ENCODE data around the gene FOXL1.

Gene FOXL1

DNA sequence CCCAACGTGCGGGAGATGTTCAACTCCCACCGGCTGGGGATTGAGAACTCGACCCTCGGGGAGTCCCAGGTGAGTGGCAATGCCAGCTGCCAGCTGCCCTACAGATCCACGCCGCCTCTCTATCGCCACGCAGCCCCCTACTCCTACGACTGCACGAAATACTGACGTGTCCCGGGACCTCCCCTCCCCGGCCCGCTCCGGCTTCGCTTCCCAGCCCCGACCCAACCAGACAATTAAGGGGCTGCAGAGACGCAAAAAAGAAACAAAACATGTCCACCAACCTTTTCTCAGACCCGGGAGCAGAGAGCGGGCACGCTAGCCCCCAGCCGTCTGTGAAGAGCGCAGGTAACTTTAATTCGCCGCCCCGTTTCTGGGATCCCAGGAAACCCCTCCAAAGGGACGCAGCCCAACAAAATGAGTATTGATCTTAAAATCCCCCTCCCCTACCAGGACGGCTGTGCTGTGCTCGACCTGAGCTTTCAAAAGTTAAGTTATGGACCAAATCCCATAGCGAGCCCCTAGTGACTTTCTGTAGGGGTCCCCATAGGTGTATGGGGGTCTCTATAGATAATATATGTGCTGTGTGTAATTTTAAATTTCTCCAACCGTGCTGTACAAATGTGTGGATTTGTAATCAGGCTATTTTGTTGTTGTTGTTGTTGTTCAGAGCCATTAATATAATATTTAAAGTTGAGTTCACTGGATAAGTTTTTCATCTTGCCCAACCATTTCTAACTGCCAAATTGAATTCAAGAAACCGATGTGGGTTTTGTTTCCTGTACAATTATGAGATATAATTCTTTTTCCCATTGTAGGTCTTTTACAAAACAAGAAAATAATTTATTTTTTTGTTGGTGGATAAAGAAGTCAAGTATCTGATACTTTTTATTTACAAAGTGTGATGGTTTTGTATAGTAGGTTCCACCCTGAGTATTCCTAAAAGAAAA lies 9.4 kb upstream of the FOXL1 start:
- H3K4me1 ChIP-seq (ENCODE audit: control insufficient read depth, low read depth, low read length), result peaks cover 11% of the 10 kb centered on the region
- H3K27ac ChIP-seq (ENCODE audit: low read depth, low read length), result no peak overlapping the region
- no peak overlapping the region for H3K4ac ChIP-seq (ENCODE audit: low read depth, low read length)
- no peak overlapping the region for H3K4me3 ChIP-seq (ENCODE audit: low read length)
- H2BK5ac ChIP-seq (ENCODE audit: low read length), result no peak overlapping the region
- no peak overlapping the region for H2BK15ac ChIP-seq (replicated peaks; ENCODE audit: low read depth)
- H4K8ac ChIP-seq (ENCODE audit: low read depth, low read length), result no peak overlapping the region
- WGBS (ENCODE audit: extremely low coverage, insufficient coverage, low lambda C conversion rate), result no CpG with 5 or more reads among the region's 33 CpGs
- no peak overlapping the region for H3K56ac ChIP-seq (ENCODE audit: low read length)
- no peaks in the 10 kb centered on the region for H3K79me1 ChIP-seq (ENCODE audit: low read length)
- H3K27me3 ChIP-seq (ENCODE audit: insufficient read depth, low read length, poor library complexity), result peaks cover 78% of the 10 kb centered on the region
- no peaks in the 10 kb centered on the region for H3K36me3 ChIP-seq (ENCODE audit: control insufficient read depth, insufficient read depth, low read length)
- no peak overlapping the region for H2BK120ac ChIP-seq (ENCODE audit: low read depth, low read length)
- H3K9ac ChIP-seq (ENCODE audit: low read length), result no peak overlapping the region
- no peak overlapping the region for H2AK5ac ChIP-seq (ENCODE audit: low read length)
- H3K23ac ChIP-seq (ENCODE audit: low read length), result no peak overlapping the region
- no peaks in the 10 kb centered on the region for H3K79me2 ChIP-seq (ENCODE audit: control insufficient read depth, insufficient read depth, low read length)
- H3K18ac ChIP-seq (ENCODE audit: low read length), result peak overlapping the region; percentile 19
- H3K4me2 ChIP-seq (ENCODE audit: low read length), result no peak overlapping the region
- DNase-seq, result peak; percentile 19
- H4K5ac ChIP-seq (ENCODE audit: low read length), result no peak overlapping the region

DNA sequence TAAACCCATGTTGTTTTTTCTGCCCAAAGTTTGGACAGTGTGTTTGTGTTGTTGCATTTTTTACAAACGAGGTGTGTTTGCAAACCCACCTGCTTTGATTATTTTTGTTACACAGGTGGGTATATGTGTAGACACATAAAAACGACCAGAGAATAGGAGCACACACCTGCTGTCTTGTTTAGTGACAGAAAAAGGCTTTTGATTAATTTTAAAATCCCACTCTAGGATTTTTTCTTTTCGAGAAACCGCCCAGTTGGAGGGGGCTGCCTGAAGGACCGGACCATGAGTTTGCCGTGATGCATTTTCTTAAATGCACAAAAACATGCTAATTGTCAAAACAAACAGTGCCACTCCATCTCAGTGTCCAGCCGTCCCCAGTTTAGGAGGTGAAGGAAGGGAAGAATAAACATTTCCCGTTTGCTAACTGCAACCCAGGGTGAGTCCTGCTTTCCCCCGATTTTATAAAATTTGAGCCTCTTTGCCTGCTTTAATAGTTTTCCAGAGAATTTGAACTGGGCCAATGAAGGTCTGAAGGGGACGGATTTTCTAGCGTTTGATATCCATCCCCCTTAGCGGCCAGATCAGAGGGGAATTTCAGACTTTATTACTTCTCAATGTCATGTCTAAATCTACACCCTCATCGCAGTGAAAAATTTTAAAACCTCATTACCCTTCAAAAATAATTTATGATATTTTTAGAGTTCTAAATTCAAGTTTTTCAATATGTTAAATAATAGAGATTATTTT lies 8.5 kb upstream of the FOXL1 start:
- H3K4me2 ChIP-seq (ENCODE audit: low read length), result no peak overlapping the region
- DNase-seq, result no peak
- WGBS (ENCODE audit: extremely low coverage, insufficient coverage, low lambda C conversion rate), result 100% methylated on average over 1 of the region's 13 CpGs
- H3K4ac ChIP-seq (ENCODE audit: low read depth, low read length), result no peak overlapping the region
- no peak overlapping the region for H3K9ac ChIP-seq (ENCODE audit: low read length)
- peaks cover 79% of the 10 kb centered on the region for H3K27me3 ChIP-seq (ENCODE audit: insufficient read depth, low read length, poor library complexity)
- H3K79me1 ChIP-seq (ENCODE audit: low read length), result no peaks in the 10 kb centered on the region
- H3K36me3 ChIP-seq (ENCODE audit: control insufficient read depth, insufficient read depth, low read length), result no peaks in the 10 kb centered on the region
- no peak overlapping the region for H4K5ac ChIP-seq (ENCODE audit: low read length)
- H4K8ac ChIP-seq (ENCODE audit: low read depth, low read length), result no peak overlapping the region
- H2BK120ac ChIP-seq (ENCODE audit: low read depth, low read length), result no peak overlapping the region
- H2BK15ac ChIP-seq (replicated peaks; ENCODE audit: low read depth), result no peak overlapping the region
- H2AK5ac ChIP-seq (ENCODE audit: low read length), result no peak overlapping the region
- no peak overlapping the region for H3K23ac ChIP-seq (ENCODE audit: low read length)
- H3K4me3 ChIP-seq (ENCODE audit: low read length), result no peak overlapping the region
- peaks cover 9% of the 10 kb centered on the region for H3K4me1 ChIP-seq (ENCODE audit: control insufficient read depth, low read depth, low read length)
- H2BK5ac ChIP-seq (ENCODE audit: low read length), result no peak overlapping the region
- H3K56ac ChIP-seq (ENCODE audit: low read length), result no peak overlapping the region
- no peak overlapping the region for H3K27ac ChIP-seq (ENCODE audit: low read depth, low read length)
- no peak overlapping the region for H3K18ac ChIP-seq (ENCODE audit: low read length)
- no peaks in the 10 kb centered on the region for H3K79me2 ChIP-seq (ENCODE audit: control insufficient read depth, insufficient read depth, low read length)

DNA sequence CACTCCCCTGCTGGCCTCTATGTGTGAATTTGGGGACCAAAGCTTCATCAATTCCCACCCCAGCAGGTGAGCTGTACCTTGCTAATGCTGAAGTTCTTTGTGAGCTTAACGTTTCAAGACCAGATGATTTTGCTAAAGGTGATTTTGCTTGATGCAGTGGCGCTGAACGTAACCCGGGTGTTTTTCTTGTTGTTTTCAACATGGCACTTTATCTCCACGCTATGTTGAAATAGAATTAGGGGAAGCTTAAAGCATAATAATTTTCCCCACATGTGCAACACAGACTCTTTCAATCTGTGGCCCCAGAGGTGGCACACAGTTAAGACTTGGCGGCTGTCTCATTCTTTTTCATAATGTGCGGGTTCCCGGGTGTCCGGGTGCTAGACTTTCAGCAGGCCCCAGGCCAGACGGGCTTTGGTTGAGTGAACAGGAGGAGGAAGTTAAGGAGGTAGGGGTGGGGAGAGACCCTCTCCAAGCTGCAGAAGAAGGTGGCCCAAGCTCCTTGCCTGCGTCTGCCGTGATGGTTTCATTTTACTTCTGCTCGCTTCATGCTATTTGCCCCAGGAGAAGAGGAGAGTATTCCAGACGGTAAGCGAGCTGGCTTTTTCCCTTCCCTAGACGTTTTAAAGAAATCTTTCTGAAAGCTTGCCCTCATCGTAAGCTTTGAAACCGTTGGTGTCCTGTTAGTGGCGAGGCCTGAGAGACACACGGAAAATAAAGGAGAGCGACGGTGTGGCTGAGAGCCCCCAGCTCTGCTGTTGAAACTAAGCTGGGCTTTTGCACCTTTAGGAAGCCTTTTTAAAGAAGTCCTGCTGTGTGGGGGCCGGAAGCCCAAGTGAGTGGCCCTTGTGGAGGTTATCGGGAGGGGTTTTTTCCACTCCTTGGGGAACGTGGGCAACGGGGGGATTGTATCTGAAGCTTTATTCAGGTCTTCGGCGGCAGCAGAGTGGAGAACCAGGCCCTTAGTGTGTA lies 7.5 kb upstream of the FOXL1 start:
- no peaks in the 10 kb centered on the region for H3K36me3 ChIP-seq (ENCODE audit: control insufficient read depth, insufficient read depth, low read length)
- H4K8ac ChIP-seq (ENCODE audit: low read depth, low read length), result no peak overlapping the region
- H3K9ac ChIP-seq (ENCODE audit: low read length), result no peak overlapping the region
- no peak overlapping the region for H3K4me3 ChIP-seq (ENCODE audit: low read length)
- H2BK120ac ChIP-seq (ENCODE audit: low read depth, low read length), result no peak overlapping the region
- H4K5ac ChIP-seq (ENCODE audit: low read length), result no peak overlapping the region
- H3K4ac ChIP-seq (ENCODE audit: low read depth, low read length), result no peak overlapping the region
- no peak overlapping the region for H2BK5ac ChIP-seq (ENCODE audit: low read length)
- H3K27ac ChIP-seq (ENCODE audit: low read depth, low read length), result no peak overlapping the region
- peak overlapping the region; percentile 22 for H3K56ac ChIP-seq (ENCODE audit: low read length)
- H3K4me1 ChIP-seq (ENCODE audit: control insufficient read depth, low read depth, low read length), result peaks cover 12% of the 10 kb centered on the region
- peak overlapping the region; percentile 6 for H3K23ac ChIP-seq (ENCODE audit: low read length)
- H3K79me1 ChIP-seq (ENCODE audit: low read length), result no peaks in the 10 kb centered on the region
- no peak overlapping the region for H2BK15ac ChIP-seq (replicated peaks; ENCODE audit: low read depth)
- H2AK5ac ChIP-seq (ENCODE audit: low read length), result no peak overlapping the region
- H3K79me2 ChIP-seq (ENCODE audit: control insufficient read depth, insufficient read depth, low read length), result no peaks in the 10 kb centered on the region
- peak overlapping the region; percentile 21 for H3K18ac ChIP-seq (ENCODE audit: low read length)
- no peak overlapping the region for H3K4me2 ChIP-seq (ENCODE audit: low read length)
- no CpG with 5 or more reads among the region's 28 CpGs for WGBS (ENCODE audit: extremely low coverage, insufficient coverage, low lambda C conversion rate)
- DNase-seq, result peak; percentile 33
- peaks cover 76% of the 10 kb centered on the region for H3K27me3 ChIP-seq (ENCODE audit: insufficient read depth, low read length, poor library complexity)

DNA sequence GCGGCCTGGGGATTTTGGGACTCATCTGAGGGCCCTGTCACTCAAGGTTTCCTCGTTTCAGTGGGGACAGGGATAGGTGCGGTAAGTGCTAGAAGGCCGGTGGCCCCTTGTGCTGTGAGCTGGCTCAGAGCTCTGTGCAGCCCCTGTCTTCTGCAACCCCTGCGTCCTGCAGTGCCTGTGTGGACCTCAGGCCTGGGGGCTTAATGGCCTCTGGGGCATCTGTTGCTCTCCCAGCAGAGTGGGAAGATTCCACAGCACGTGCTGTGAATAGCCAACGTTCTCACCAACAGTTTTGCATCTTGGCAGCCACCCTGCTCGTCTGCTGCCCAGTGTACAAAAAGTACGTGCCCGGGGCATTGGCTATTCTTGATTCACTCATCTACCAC lies 6.8 kb upstream of the FOXL1 start:
- Histone ChIP-seq H4K8ac (ENCODE audit: low read depth, low read length) (no peak overlapping the region), H3K4me2 (ENCODE audit: low read length) (no peak overlapping the region), H2BK120ac (ENCODE audit: low read depth, low read length) (no peak overlapping the region), H3K4me3 (ENCODE audit: low read length) (no peak overlapping the region), H3K18ac (ENCODE audit: low read length) (peak overlapping the region; percentile 21), H3K4me1 (ENCODE audit: control insufficient read depth, low read depth, low read length) (peaks cover 12% of the 10 kb centered on the region), H3K56ac (ENCODE audit: low read length) (peak overlapping the region; percentile 22), H3K79me1 (ENCODE audit: low read length) (no peaks in the 10 kb centered on the region), H3K9ac (ENCODE audit: low read length) (no peak overlapping the region), H3K27ac (ENCODE audit: low read depth, low read length) (no peak overlapping the region), H2AK5ac (ENCODE audit: low read length) (no peak overlapping the region), H2BK15ac (replicated peaks; ENCODE audit: low read depth) (no peak overlapping the region), H4K5ac (ENCODE audit: low read length) (no peak overlapping the region), H3K4ac (ENCODE audit: low read depth, low read length) (no peak overlapping the region), H3K23ac (ENCODE audit: low read length) (peak overlapping the region; percentile 6), H3K27me3 (ENCODE audit: insufficient read depth, low read length, poor library complexity) (peaks cover 72% of the 10 kb centered on the region), H3K36me3 (ENCODE audit: control insufficient read depth, insufficient read depth, low read length) (no peaks in the 10 kb centered on the region), H2BK5ac (ENCODE audit: low read length) (no peak overlapping the region), H3K79me2 (ENCODE audit: control insufficient read depth, insufficient read depth, low read length) (no peaks in the 10 kb centered on the region)
- WGBS (ENCODE audit: extremely low coverage, insufficient coverage, low lambda C conversion rate), result no CpG with 5 or more reads among the region's 10 CpGs
- peak; percentile 6 for DNase-seq

DNA sequence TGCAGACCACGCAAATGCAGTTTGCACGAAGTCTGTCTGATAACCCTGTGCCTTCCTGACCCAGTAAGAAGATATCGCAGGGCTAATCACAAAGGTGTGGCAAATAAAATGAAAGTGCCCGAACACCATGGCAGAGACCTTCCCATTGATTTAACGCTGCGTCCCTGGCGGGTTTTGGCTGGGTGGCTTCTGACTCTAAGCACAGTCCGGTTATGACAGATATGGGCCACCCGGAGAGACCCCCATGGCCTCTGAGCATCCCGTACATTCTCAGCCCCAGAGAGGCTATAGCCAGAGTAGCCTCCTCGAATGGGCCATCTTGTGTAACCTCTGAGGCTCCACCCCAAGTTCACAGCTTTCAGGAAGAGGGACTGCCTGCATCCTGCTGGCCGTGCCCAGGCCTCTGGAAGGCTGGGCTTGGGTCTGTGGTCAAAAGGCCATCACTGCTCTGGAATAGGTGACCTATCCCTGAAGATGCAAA lies 6.3 kb upstream of the FOXL1 start:
- H4K8ac ChIP-seq (ENCODE audit: low read depth, low read length), result no peak overlapping the region
- no peaks in the 10 kb centered on the region for H3K79me2 ChIP-seq (ENCODE audit: control insufficient read depth, insufficient read depth, low read length)
- no peak overlapping the region for H3K9ac ChIP-seq (ENCODE audit: low read length)
- no peak overlapping the region for H3K23ac ChIP-seq (ENCODE audit: low read length)
- WGBS (ENCODE audit: extremely low coverage, insufficient coverage, low lambda C conversion rate), result no CpG with 5 or more reads among the region's 12 CpGs
- peaks cover 15% of the 10 kb centered on the region for H3K4me1 ChIP-seq (ENCODE audit: control insufficient read depth, low read depth, low read length)
- no peaks in the 10 kb centered on the region for H3K36me3 ChIP-seq (ENCODE audit: control insufficient read depth, insufficient read depth, low read length)
- no peak overlapping the region for H3K4ac ChIP-seq (ENCODE audit: low read depth, low read length)
- no peak overlapping the region for H2AK5ac ChIP-seq (ENCODE audit: low read length)
- no peak overlapping the region for H3K56ac ChIP-seq (ENCODE audit: low read length)
- no peak overlapping the region for H3K4me3 ChIP-seq (ENCODE audit: low read length)
- no peaks in the 10 kb centered on the region for H3K79me1 ChIP-seq (ENCODE audit: low read length)
- H4K5ac ChIP-seq (ENCODE audit: low read length), result no peak overlapping the region
- no peak overlapping the region for H3K18ac ChIP-seq (ENCODE audit: low read length)
- no peak overlapping the region for H3K27ac ChIP-seq (ENCODE audit: low read depth, low read length)
- DNase-seq, result peak; percentile 48
- H2BK5ac ChIP-seq (ENCODE audit: low read length), result no peak overlapping the region
- H3K4me2 ChIP-seq (ENCODE audit: low read length), result no peak overlapping the region
- no peak overlapping the region for H2BK120ac ChIP-seq (ENCODE audit: low read depth, low read length)
- peaks cover 77% of the 10 kb centered on the region for H3K27me3 ChIP-seq (ENCODE audit: insufficient read depth, low read length, poor library complexity)
- H2BK15ac ChIP-seq (replicated peaks; ENCODE audit: low read depth), result no peak overlapping the region

Data from mesendoderm (in vitro differentiated cells).